GM18526 (cell line): Measurements from ENCODE around the gene LSG1.
A peak's percentile ranks its signal among the peaks of the same experiment; 100 is the strongest.

Experiments used
- POLR2A ChIP-seq: IDR thresholded peaks from 3 replicates; pipeline ENCODE4 v1.6.1; 2011; ENCODE audit not compliant: insufficient read length; ENCODE audit errors: extremely low read depth

The LSG1 gene

GRCh38 chr3:194638991-194639605 lies 32.9 kb downstream of the LSG1 start:
- TF ChIP-seq POLR2A, result no peak

GRCh38 chr3:194637541-194638400 lies 34.2 kb downstream of the LSG1 start:
- TF ChIP-seq POLR2A, result no peak

DNA sequence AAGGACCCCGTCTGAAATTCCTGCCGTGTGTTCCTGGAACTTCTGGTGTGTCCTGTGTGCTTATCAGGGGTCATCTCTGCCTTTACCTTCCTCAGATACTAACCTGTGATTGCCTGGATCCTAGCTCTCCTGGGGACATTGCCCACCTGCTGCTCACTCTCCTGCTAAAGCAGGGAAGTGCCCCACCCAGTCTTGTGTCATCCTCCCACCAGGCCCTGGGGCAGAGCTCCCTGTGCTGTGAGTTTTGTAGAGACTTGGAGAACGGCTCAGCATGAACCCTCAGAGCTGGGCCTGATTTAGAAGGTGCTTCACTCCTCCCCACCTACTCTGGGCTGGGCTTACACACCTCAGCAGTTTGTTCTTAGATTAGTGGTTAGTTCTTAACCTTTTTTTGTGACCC lies 34.9 kb downstream of the LSG1 start:
- no peak for TF ChIP-seq POLR2A

DNA sequence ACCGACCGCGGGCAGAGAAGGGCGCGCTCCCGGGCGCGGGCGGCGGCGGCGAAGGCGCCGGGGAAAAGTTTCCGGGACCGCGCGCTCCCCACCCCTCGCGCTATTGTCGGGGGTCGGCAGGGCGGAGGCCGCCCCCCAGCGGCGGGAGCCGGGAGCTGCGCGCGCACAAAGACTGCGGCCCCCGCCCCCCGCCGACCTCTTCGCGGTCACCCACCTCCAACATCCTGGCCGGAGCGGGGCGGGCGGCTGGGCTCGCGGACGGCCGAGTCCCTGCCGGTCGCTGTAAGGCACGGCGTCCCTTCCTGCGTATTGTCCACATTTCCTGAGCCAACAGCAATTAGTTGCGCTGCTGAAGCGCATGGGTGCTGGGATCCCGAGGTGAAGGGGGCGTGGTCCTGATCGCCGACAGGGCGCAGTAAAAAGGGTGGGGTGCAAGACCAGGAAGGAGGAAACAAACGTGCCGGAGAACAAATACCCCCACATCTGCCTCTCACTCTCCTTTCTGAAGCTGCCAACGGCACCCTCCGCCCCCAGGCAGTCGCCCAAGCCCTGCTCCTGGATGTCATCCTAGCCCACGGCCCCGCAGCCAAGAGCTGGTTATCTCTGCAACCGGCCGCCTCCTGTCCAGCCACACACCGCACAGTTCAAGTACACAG lies 38.5 kb downstream of the LSG1 start, which contains the start of gene TMEM44:
TSS of gene TMEM44 (minus strand) at position 71 of the 656 bp plus-strand sequence. CDS start 204 bp downstream, outside the sequence.
- peak; percentile 42 for TF ChIP-seq POLR2A

- no peak for TF ChIP-seq POLR2A
Observed at GRCh38 chr3:194632809-194633348, 39.1 kb downstream of the LSG1 start.

- no peak for TF ChIP-seq POLR2A
Observed at GRCh38 chr3:194632226-194632808, 39.7 kb downstream of the LSG1 start.

- no peak for TF ChIP-seq POLR2A
Observed at GRCh38 chr3:194631696-194632095, 40.3 kb downstream of the LSG1 start.

- no peak for TF ChIP-seq POLR2A
Observed at GRCh38 chr3:194624956-194625355, 47.0 kb downstream of the LSG1 start.

DNA sequence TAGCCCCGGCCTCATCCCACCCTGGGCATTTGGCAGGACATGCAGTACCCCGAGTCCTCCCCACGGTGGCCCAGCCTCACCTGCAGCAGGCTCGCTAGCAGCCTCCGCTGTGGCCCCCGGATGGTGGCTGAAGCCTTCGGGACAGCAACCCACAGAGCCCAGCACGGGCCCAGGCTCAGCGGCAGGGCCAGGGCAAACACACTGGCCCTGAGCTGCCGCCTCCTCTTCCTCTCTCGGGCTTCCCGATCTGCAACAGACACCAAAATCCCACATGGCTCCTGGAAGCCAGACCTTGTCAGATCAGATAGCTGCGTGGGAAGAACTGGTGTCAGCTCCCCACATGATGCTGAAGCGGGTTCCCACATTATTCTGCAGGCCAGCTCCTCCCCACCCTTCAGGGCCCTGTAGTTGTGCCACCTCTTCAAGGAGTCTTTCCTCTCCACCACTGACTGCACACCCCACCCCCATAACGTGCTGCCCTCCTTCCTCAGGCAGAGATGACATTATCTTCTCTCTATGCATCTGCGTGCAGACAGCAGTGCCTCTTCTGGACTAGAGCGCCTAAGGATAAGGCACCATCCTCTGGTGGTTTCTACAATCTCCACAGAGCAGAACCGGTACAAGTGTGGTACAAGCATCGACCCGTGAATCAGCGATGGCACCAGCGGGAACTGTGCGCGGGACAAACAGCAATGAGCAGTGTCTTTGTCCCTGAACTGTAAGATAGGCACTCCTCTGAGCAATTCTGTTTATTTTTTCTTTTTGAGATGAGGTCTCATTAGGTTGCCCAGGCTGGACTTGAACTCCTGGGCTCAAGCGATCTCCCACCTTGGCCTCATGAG lies 48.3 kb downstream of the LSG1 start:
- TF ChIP-seq POLR2A, result no peak

DNA sequence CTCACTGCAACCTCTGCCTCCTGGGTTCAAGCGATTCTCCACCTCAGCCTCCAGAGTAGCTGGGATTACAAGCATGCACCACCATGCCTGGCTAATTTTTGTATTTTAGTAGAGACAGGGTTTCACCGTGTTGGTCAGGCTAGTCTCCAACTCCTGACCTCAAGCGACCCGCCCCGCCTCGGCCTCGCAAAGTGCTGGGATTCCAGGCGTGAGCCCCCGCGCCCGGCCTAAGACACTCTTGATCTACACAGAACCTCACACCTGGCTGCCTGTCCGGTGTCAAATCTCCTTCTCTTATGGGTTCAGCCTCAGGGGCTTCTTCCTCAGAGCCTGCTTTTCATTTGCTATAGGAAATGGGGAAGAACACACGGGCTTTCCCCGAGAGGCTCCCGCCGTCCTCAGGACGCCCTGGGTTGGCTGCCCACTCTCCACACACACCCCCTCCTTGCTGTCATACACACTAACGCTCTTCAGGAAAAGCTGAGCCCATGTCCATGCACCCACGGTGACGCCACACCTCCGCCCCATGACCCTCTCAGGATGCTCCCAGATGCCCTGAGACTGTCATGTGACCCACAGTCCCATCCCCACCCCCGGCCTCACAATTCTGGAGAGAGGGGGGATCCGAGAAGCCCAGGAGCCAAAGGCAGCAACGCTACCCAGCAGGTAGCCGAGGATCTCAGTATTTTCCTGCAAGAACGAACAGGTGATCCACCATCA lies 49.2 kb downstream of the LSG1 start:
- no peak for TF ChIP-seq POLR2A

- TF ChIP-seq POLR2A, result no peak
Observed at GRCh38 chr3:194621947-194622346, 50.0 kb downstream of the LSG1 start.

GRCh38 chr3:194620196-194620595 lies 51.8 kb downstream of the LSG1 start:
- no peak for TF ChIP-seq POLR2A

- no peak for TF ChIP-seq POLR2A
Observed at GRCh38 chr3:194619741-194620140, 52.2 kb downstream of the LSG1 start.
